GM12873 (cell line): ENCODE results near the gene ARHGEF37.

Experiments
- TF ChIP-seq, protein P1 (sequence below): IDR thresholded peaks from 2 replicates; pipeline ENCODE4 v1.5.1; 2012; ENCODE audit warnings: low read depth, mild to moderate bottlenecking, moderate library complexity, low read length, control low read depth; ENCODE audit not compliant: insufficient read depth; ENCODE audit errors: missing control alignments

ARHGEF37 gene

DNA sequence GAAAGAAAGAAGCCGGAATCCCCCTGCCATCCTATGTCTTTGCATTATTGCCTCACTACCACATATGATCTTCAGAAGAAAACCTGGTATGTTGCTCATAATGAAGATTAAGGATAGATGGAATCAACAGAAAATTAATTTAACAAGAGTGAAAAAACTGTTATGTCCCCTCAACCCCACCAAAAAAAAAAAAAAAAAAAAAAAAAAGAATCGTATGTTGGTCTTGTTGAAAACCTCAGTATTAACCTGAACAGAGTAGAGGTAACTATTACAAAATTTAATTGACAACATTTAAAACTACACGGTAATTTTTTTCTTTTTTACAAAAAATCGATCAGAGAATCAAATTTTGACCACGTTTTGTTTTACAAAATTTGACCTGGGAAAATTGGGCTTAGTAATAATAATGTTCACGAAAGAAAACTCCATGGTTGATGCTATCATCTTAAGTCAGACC is 29.2 kb upstream of the ARHGEF37 start:
- TF ChIP-seq, protein P1, sequence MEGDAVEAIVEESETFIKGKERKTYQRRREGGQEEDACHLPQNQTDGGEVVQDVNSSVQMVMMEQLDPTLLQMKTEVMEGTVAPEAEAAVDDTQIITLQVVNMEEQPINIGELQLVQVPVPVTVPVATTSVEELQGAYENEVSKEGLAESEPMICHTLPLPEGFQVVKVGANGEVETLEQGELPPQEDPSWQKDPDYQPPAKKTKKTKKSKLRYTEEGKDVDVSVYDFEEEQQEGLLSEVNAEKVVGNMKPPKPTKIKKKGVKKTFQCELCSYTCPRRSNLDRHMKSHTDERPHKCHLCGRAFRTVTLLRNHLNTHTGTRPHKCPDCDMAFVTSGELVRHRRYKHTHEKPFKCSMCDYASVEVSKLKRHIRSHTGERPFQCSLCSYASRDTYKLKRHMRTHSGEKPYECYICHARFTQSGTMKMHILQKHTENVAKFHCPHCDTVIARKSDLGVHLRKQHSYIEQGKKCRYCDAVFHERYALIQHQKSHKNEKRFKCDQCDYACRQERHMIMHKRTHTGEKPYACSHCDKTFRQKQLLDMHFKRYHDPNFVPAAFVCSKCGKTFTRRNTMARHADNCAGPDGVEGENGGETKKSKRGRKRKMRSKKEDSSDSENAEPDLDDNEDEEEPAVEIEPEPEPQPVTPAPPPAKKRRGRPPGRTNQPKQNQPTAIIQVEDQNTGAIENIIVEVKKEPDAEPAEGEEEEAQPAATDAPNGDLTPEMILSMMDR: no peak

DNA sequence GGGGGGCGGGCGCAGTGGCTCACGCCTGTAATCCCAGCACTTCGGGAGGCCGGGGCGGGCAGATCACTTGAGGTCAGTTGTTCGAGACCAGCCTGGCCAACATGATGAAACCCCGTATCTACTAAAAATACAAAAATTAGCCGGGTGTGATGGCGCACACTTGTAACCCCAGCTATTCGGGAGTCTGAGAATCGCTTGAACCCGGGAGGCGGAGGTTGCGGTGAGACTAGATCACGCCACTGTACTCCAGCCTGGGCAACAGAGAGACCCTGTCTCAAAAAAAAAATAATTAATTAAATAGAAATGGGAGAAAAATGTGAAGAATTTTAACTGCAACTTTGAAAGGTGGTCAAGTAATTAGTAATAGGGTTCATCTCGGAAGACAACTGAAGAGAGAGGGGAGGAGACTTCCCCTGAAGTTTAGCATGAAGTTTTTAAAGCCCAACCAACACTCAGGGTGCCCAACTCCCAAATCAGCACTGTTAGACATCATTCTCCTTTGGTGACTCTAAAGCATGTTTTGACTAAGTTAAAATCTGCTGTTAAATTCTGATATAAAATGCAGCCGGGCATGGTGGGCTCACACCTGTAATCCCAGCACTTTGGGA is 28.6 kb upstream of the ARHGEF37 start:
- TF ChIP-seq, protein P1: no peak

DNA sequence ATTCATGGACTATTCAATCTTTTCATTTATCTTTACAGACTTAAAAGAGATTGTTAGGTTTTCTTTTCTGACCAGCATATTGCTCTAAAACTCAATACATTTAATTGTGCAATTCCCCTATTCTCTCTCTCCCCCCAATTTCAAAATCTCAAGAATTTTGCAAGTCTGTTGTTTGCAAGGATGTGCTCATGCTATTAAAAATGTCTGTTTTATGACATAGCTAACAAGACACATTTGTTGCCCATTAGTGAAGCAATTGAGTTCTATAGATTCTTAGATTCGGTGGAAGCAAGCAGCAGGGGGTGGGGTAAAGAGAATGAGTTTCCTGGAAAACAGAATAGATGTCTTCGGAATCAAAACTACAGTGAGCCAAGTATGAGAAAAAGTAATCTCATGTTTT is 21.6 kb upstream of the ARHGEF37 start:
- TF ChIP-seq, protein P1: no peak

DNA sequence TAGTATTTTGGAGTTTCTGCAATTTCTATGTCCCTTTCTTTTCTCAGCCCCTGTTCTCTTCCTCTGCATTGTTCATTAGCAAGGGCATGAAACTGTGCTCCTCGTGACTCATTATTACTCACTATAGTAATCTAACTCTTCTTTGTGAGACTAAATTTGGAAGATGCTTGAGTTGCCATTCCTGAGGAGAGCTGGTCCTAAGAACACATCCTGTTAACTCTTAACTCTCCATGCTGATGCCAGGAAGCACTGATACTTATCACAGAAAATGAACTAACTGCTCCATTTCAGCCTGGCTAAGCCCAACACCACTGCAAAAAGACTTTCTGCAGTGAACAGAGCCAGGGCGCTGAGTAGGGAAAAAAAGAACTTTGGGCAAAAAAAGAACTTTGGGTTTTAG is 19.4 kb upstream of the ARHGEF37 start:
- TF ChIP-seq, protein P1: no peak

DNA sequence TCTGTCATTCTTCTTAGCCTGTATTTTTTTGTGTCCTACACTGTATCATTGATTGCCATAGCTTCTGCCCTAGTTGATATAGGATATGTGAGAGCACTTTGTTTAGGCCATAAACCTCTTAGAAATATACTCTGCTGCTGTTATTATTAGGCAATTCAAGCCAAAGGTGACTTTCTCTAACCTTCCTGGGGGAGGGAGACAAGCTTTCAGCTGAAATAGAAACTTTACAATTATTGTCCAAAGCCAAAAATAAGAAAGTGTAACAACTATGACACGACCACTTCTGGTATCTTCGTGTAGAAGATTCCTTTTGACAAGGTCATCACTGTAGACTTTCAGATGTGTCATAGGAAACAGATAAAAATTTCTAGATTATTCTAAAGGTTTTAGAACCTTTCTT is 17.8 kb upstream of the ARHGEF37 start:
- TF ChIP-seq, protein P1: no peak

DNA sequence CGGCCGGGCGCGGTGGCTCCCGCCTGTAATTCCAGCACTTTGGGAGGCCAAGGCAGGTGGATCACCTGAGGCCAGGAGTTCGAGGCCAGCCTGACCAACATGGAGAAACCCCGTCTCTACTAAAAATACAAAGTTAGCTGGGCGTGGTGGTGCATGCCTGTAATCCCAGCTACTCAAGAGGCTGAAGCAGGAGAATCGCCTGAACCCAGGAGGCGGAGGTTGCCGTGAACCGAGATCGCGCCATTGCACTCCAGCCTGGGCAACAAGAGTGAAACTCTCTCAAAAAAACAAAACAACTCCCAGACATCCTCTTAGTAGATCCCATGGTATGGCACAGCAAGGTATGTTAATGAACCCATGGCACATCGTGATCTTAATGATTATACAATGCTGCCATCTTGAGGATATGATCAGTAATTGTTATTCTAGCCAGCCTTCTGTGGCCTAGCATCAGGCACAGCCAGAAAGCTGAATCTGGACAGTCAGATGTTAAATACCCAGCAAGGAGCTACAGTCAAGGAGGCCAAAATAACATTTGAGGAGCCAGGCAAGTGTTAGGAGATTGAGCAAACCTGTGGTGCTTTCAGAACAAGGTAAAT is 16.7 kb upstream of the ARHGEF37 start:
- TF ChIP-seq, protein P1: peak; percentile 52

DNA sequence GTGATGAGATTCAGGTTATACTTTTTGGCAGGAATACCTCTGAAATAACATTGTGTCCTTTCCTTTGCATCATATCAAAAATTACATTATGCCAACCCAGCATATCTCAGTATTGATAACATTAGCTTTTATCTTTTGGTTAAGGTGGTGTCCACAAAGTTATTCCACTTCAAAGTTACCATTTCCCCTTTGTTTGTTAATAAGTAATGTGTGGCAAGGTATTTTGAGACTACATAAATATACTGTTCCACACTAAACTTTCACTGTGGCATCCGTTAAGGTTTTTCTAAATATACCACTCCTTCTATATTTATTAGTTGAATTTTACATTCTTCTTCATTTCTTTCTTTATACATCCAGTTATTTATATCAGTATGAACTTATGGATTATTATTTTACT is 14.1 kb upstream of the ARHGEF37 start:
- TF ChIP-seq, protein P1: no peak
